Left lung (tissue), 10 donors: ENCODE results near the gene ABCB6. TPM values are rescaled to one million over a fixed set of nuclear protein-coding genes. Genes with fewer than 3 reads are reported as not detected.

Experiments
- ATAC-seq: fragments of 200-7000 bp; cut with Tn5 transposase; one replicate; pipeline ENCODE4 v1.9.1; 2020; ENCODE audit warnings: moderate library complexity
- DNase-seq, 4 donors: peaks; one replicate each; pipeline ENCODE4 v3.0.0-alpha.2; 2013 to 2020
- H3K27ac ChIP-seq, 2 donors: fragments of 200-600 bp; sonication (generic) in 1 of 2; one replicate each; pipeline versions ENCODE4 v1.5.0 to v1.8.0; 2020 to 2021
- H3K27me3 ChIP-seq, 2 donors: fragments of 200-600 bp; sonication (generic) in 1 of 2; one replicate each; pipeline versions ENCODE4 v1.5.0 to v1.8.0; 2020 to 2021
- H3K36me3 ChIP-seq, 2 donors: fragments of 200-600 bp; sonication (generic) in 1 of 2; one replicate each; pipeline versions ENCODE4 v1.5.0 to v1.8.0; 2020 to 2021
- H3K4me1 ChIP-seq, 2 donors: fragments of 200-600 bp; one replicate each; pipeline ENCODE4 v1.8.0; 2021
- H3K4me3 ChIP-seq, 2 donors: fragments of 200-600 bp; sonication (generic) in 1 of 2; one replicate each; pipeline versions ENCODE4 v1.5.0 to v1.8.0; 2020 to 2021; ENCODE audit warnings: mild to moderate bottlenecking in 1 of 2
- H3K9me3 ChIP-seq, 2 donors: fragments of 200-600 bp; sonication (generic) in 1 of 2; one replicate each; pipeline versions ENCODE4 v1.5.0 to v1.8.0; 2020 to 2021
- CTCF ChIP-seq, 2 donors: fragments of 200-600 bp; sonication (generic) in 1 of 2; IDR thresholded peaks; one replicate each; pipeline versions ENCODE4 v1.5.0 to v1.8.0; 2021; ENCODE audit warnings: antibody characterized with exemption in 2 of 2
- intact Hi-C, 2 donors: fragments of 100-400 bp; cut with DNase I; formaldehyde crosslinking; loops; one replicate each; pipeline versions ENCODE4 v1.11.2 to v1.14.2; 2022
- polyA plus RNA-seq, 6 donors: library from polyadenylated mRNA; unstranded; fragments of 120-200 nt; gene quantifications; one replicate each; pipeline ENCODE4 v1.2.1, GENCODE V29; 2013; ENCODE audit not compliant: insufficient read length in 6 of 6
- total RNA-seq, 2 donors: library from RNA; stranded (reverse); fragmentation: NEBNext Ultra II Directional; extraction: Animal tissue kit (Norgen Biotek cat#: 25700); gene quantifications; one replicate each; pipeline ENCODE4 v1.2.1, GENCODE V29; 2021
- donor health status: DM: no; HTN: yes; CAD: no.
- donor health status: DM: no; HTN: no; CAD: no.

Gene ABCB6
- total and polyA plus RNA-seq, 8 donors, result 23.2 to 45.3 (median 30.1) TPM

DNA sequence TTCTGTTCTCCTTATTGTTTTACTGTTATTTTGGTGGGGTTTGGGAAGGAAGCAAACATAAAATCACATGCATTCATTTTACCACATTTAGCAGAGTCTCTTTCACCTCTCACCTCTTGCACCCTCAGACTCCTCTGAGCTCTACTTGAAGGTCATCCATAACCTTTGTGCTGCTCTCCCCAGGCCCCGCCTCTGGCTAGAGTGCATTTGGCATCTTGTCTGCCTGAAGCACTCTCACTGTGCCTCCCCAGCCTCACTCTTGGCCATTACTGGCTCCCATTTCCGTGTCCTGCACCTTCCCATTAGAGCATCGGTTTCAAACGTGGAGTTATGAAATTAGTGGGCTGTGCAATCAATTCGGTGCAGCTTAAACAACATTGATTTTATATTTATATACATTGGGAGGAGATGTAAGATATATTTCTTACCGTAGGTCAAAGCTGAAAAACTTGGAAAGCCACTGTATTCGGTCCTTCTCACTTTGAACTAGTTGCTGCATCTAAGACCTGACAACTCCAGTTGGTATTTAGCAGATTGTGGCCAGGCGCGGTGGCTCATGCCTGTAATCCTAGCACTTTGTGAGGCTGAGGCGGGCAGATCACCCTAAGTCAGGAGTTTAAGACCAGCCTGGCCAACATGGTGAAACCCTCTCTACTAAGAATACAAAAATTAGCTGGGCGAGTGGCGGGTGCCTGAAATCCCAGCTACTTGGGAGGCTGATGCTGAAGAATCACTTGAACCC is 19.1 kb downstream of the ABCB6 start:
- no peaks in the 10 kb centered on the region for H3K4me1 ChIP-seq
- intact Hi-C loops, result no loop called here
- ATAC-seq (no peak), DNase-seq (no peak)
- H3K36me3 ChIP-seq, result no peaks in the 10 kb centered on the region
- H3K27me3 ChIP-seq, result peaks cover 0 to 27% of the 10 kb centered on the region in 2 donors
- no peak overlapping the region for H3K27ac ChIP-seq
- H3K9me3 ChIP-seq, result peaks cover 0 to 3% of the 10 kb centered on the region in 2 donors
- no peak overlapping the region for H3K4me3 ChIP-seq
- TF ChIP-seq CTCF (IDR thresholded peaks at IDR 0.05), result no peak

GRCh38 chr2:219198974-219199373 is 19.8 kb downstream of the ABCB6 start:
- Histone ChIP-seq H3K9me3 (no peaks in the 10 kb centered on the region), H3K4me3 (no peak overlapping the region), H3K36me3 (no peaks in the 10 kb centered on the region), H3K27me3 (peaks cover 0 to 27% of the 10 kb centered on the region in 2 donors), H3K27ac (no peak overlapping the region), H3K4me1 (no peaks in the 10 kb centered on the region)
- intact Hi-C loops, result no loop called here
- no peak for TF ChIP-seq CTCF (IDR thresholded peaks at IDR 0.05)
- no peak for DNase-seq
- ATAC-seq, result no peak

- no peak for TF ChIP-seq CTCF (IDR thresholded peaks at IDR 0.05)
- H3K9me3 ChIP-seq, result no peaks in the 10 kb centered on the region
- no peaks in the 10 kb centered on the region for H3K36me3 ChIP-seq
- H3K27me3 ChIP-seq, result peaks cover 0 to 27% of the 10 kb centered on the region in 2 donors
- H3K27ac ChIP-seq, result no peak overlapping the region
- ATAC-seq (no peak), DNase-seq (no peak)
- no peaks in the 10 kb centered on the region for H3K4me1 ChIP-seq
- intact Hi-C loops, result no loop called here
- no peak overlapping the region for H3K4me3 ChIP-seq
Observed at GRCh38 chr2:219197388-219197787, 21.4 kb downstream of the ABCB6 start.

DNA sequence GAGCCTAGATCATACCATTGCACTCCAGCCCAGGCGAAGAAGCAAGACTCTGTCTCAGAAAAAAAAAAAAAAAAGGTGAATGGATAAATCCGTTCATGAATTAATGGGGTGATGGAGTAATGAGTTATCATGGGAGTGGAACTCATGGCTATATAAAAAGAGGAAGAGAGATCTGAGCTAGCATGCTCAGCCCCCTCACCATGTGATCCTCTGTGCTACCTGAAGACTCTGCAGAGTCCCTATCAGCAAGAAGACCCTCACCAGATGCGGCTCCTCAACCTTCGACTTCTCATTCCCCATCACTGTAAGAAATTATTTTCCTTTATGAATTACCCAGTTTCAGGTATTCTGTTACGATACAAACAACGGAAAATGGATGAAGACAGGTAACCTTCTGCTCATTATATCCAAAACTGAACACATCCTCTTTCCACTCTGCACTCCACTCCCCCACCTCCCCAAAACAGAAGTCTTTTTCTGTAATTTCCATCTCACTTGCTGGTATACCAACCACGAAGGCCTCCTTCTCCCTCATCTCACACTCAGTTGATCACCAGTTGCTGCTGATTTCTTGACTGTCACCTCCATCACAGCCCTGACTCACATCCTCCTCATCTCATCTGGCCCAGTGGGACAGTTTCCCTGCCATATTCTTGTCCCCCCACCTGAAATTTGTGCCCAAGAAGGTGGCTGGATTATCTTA is 31.9 kb downstream of the ABCB6 start:
- ATAC-seq (no peak), DNase-seq (no peak)
- Histone ChIP-seq H3K27me3 (no peaks in the 10 kb centered on the region), H3K4me3 (no peak overlapping the region), H3K36me3 (peaks cover 0 to 43% of the 10 kb centered on the region in 2 donors), H3K4me1 (peaks cover 0 to 12% of the 10 kb centered on the region in 2 donors), H3K9me3 (no peaks in the 10 kb centered on the region), H3K27ac (no peak overlapping the region)
- no peak for TF ChIP-seq CTCF (IDR thresholded peaks at IDR 0.05)
- intact Hi-C loops, result no loop called here

- no peaks in the 10 kb centered on the region for H3K9me3 ChIP-seq
- no peak for ATAC-seq
- no peak for TF ChIP-seq CTCF (IDR thresholded peaks at IDR 0.05)
- intact Hi-C loops, result no loop called here
- no peak for DNase-seq
- no peak overlapping the region for H3K4me3 ChIP-seq
- H3K4me1 ChIP-seq, result peaks cover 4 to 37% of the 10 kb centered on the region in 2 donors
- H3K27ac ChIP-seq, result no peak overlapping the region
- no peaks in the 10 kb centered on the region for H3K27me3 ChIP-seq
- H3K36me3 ChIP-seq, result peaks cover 0 to 66% of the 10 kb centered on the region in 2 donors
Observed at GRCh38 chr2:219184121-219184520, 34.6 kb downstream of the ABCB6 start.
